ENCODE measurements around the gene CBX8.

CBX8 gene

DNA sequence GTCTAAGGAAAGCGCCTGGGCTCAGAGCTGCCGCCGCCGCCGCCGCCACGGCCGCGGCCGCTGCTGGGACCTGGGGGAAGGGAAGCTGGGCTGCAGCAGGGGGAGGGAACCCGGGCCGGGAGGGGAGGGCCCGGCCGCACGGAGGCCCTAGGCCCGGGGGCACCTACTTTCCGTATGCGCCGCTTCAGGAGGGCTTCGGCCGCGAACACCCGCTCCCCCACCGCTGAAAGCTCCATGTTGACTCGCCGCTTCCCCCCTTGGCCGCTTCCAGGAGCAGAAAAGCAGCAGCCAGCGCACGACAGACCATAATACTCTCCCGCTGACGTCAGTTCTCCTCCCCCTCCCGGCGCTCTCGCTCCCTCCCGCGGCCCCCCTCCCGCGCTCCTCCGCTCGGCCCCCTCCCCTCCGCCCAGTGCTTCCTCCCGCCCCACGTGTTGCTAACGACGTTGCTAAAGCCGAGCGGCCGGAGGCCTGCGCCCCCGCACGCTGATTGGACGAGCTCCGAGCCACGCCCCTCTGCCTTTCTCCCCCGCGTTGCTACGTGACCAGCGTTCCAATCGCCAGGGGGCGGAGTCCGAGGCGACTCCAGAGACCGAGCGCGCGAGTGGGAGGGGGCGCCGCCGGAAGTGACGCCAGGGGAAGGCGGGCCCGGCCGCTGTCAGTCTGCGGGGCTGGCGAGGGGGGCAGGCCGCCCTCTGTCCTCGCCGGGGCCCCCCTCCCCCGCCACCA is at the start of gene CBX8:
Gene CBX8 (minus strand): TSS at position 315 of the 729 bp plus-strand sequence. CDS start 79 bp downstream, at position 236.
- DNase-seq (ENCODE audit: low read depth in 2 of 2): peak; percentile 98 to 99

DNA sequence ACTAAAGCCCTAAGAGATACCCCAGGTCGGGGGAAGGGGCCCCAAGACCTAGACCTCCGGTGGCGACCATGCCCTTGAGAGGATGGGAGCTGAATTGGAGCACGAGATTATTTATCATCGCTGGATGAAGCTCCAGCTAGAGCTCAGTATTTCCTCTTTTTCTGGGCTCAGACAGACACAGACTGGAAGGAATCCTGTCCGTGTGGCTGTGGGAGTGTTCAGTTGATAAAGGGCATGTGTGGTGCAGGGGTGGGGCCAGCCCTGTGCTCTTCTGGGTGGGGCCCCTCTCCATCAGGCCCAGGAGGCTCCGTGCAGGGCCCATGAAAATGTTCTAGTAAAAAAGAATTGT is 48.7 kb upstream of the CBX8 start:
- no peak for DNase-seq (ENCODE audit: low read depth in 2 of 2)

DNA sequence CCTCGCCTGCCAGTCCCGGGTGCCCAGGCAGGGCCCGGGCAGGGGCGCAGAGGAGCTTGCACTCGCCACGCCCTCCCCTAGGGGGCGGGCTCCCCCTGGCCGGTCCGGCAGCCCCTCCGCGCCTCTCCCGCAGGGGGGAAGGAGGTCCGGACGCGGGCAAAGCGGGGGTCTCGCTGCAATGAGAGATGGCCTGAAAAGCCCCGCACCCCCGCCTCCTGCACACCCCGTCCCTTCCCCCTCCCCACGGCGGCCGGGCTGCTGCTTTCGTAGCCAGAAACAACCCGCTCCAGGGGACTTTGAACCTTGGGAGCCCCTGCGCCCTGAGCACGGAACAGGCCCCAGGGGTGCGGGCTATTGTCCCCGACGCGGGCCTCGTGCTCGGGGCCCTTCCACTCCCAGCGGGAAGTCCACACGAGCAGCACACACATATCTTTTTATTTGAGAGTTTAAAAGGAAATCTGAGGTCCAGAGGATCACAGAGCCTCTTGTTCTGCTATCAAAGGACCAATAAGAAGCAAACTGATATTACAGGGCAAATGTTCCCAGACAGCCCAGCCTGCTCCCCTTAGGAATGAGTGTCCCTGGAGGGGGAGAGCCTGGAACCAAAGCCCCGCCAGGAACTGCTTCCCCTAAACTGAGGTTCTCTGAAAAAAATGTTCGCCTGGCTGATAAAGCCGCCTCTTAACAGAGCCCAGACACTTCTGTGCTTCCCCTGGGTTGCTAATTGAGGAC is 48.2 kb upstream of the CBX8 start:
- DNase-seq (ENCODE audit: low read depth in 2 of 2): no peak

DNA sequence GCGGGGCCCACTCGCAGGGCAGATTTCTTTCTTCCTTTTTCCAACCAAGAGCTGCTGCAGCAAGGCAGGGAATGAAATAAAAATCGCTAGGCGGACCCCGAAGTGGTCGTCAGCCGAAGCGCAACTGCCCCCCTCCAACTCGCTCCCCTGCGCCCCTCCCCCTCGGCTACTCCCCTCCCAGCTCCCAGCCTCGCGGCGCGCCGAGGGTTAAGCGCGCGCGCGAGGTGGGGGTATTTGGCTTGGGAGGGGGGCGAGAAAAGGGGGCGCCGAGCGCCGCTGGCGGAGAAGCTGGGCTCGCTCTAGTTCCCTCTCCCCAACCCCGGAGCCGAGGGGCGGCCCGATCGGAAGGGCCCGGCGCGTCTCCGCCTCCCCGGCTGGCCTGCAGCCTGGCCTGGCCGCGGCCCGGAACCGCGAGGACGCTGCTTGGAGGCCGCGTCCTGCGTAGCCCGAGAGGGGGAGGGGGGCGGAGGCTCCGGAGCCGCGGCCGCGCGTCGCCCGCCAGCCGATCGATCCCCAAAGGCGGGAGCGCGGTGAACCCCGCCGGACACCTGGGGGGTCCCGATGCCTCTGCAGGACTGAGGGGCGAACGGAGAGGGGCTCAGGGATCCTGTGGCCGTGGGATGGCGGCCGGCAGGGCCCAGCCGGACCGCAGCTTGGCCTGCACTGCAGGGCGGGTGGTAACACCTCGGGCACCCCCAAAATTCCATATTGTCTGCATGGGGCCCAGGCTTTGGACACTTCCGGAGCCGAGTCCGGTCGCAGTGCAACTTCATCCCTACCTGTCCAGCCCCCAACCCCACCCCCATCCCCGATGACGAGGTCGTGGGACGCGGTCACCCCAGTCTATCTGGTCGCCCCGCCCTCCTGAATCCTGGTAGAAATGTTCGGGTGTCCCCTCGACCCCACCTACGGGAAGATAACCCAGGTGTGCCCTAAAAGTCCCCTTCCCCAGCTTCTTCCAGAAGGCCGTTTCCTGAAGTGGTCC is 47.2 kb upstream of the CBX8 start:
- DNase-seq (ENCODE audit: low read depth in 2 of 2): no peak

DNA sequence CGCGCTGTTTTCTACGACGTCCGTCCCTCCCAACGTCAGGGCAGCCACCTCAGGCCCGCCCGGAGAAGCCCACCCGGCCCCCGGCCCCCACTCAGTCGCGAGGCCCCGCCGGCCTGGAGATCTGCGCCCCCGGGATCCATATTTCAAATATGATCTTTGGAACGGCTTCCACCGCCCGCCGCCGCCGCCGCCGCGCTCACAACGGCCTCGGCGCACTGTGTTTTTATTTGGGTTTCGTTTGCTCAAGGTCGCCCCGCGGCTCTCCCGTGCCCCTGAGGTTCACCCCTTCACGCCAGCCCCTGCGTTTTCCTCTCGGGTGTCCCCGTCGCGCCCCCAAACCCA is 46.6 kb upstream of the CBX8 start:
- DNase-seq (ENCODE audit: low read depth in 2 of 2): no peak

DNA sequence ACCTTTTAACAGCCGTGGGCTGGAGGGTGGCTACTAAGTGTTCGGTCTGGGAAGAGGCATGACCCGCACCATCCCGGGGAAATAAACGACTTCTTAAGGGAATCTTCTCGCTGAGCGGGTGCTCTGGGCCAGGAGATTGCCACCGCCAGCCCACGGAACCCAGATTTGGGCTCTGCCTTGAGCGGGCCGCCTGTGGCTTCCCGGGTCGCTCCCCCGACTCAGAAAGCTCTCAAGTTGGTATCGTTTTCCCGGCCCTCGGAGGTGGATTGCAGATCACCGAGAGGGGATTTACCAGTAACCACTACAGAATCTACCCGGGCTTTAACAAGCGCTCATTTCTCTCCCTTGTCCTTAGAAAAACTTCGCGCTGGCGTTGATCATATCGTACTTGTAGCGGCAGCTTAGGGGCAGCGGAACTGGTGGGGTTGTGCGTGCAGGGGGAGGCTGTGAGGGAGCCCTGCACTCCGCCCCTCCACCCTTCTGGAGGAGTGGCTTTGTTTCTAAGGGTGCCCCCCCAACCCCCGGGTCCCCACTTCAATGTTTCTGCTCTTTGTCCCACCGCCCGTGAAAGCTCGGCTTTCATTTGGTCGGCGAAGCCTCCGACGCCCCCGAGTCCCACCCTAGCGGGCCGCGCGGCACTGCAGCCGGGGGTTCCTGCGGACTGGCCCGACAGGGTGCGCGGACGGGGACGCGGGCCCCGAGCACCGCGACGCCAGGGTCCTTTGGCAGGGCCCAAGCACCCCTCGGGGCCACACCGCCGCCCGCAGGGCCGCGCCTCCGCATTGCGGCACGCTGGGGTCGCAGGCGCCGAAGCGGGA is 46.0 kb upstream of the CBX8 start:
- DNase-seq (ENCODE audit: low read depth in 2 of 2): no peak

DNA sequence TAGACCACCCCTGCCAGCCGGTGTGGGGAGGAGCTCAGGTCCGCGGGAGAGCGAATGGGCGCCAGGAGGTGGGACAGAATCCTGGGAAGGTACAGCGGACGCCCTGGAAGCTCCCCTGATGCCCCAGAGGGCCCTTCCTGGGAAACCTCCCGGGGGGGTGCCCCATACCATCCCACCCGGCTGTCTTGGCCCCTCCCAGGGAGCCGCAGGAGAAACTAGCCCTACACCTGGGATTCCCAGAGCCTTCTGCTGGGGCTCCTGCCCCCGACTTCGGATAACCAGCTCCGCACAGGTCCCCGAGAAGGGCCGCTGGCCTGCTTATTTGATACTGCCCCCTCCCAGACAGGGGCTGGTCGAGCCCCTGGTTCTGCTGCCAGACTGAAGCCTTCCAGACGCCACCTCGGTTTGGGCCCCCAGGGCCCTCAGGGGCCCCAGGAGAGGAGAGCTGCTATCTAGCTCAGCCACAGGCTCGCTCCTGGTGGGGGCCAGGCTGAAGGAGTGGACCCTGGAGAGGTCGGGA is 45.3 kb upstream of the CBX8 start:
- no peak for DNase-seq (ENCODE audit: low read depth in 2 of 2)

DNA sequence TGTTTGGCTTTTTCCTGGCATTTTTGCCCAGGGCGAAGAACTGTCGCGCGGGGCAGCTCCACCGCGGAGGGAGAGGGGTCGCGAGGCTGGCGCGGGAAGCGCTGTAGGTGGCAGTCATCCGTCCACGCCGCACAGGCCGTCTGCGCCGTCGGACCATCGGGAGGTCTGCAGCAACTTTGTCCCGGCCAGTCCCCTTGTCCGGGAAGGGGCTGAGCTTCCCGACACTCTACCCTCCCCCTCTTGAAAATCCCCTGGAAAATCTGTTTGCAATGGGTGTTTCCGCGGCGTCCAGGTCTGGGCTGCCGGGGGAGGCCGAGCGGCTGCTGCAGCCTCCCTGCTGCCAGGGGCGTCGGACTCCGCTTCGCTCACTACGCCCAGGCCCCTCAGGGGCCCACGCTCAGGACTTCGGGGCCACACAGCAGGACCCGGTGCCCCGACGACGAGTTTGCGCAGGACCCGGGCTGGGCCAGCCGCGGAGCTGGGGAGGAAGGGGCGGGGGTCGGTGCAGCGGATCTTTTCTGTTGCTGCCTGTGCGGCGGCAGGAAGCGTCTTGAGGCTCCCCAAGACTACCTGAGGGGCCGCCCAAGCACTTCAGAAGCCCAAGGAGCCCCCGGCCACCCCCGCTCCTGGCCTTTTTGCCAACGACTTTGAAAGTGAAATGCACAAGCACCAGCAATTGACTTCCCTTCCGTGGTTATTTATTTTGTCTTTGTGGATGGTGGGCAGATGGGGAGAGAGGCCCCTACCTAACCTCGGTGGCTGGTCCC is 44.7 kb upstream of the CBX8 start:
- DNase-seq (ENCODE audit: low read depth in 2 of 2): no peak

DNA sequence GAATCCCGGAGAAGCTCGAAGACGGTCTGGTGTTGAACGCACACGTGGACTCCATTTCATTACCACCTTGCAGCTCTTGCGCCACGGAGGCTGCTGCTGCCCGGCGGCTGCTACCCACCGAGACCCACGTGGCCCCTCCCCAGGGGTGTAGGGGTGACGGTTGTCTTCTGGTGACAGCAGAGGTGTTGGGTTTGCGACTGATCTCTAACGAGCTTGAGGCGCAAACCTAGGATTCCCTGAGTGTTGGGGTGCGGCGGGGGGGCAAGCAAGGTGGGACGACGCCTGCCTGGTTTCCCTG is 44.1 kb upstream of the CBX8 start:
- no peak for DNase-seq (ENCODE audit: low read depth in 2 of 2)

DNA sequence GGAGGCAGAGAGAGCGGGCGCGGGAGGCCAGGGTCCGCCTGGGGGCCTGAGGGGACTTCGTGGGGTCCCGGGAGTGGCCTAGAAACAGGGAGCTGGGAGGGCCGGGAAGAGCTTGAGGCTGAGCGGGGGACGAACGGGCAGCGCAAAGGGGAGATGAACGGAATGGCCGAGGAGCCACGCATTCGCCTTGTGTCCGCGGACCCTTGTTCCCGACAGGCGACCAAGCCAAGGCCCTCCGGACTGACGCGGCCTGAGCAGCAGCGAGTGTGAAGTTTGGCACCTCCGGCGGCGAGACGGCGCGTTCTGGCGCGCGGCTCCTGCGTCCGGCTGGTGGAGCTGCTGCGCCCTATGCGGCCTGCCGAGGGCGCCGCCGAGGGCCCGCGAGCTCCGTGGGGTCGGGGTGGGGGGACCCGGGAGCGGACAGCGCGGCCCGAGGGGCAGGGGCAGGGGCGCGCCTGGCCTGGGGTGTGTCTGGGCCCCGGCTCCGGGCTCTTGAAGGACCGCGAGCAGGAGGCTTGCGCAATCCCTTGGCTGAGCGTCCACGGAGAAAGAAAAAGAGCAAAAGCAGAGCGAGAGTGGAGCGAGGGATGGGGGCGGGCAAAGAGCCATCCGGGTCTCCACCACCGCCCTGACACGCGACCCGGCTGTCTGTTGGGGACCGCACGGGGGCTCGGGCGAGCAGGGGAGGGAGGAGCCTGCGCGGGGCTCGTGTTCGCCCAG is 43.6 kb upstream of the CBX8 start:
- no peak for DNase-seq (ENCODE audit: low read depth in 2 of 2)

DNA sequence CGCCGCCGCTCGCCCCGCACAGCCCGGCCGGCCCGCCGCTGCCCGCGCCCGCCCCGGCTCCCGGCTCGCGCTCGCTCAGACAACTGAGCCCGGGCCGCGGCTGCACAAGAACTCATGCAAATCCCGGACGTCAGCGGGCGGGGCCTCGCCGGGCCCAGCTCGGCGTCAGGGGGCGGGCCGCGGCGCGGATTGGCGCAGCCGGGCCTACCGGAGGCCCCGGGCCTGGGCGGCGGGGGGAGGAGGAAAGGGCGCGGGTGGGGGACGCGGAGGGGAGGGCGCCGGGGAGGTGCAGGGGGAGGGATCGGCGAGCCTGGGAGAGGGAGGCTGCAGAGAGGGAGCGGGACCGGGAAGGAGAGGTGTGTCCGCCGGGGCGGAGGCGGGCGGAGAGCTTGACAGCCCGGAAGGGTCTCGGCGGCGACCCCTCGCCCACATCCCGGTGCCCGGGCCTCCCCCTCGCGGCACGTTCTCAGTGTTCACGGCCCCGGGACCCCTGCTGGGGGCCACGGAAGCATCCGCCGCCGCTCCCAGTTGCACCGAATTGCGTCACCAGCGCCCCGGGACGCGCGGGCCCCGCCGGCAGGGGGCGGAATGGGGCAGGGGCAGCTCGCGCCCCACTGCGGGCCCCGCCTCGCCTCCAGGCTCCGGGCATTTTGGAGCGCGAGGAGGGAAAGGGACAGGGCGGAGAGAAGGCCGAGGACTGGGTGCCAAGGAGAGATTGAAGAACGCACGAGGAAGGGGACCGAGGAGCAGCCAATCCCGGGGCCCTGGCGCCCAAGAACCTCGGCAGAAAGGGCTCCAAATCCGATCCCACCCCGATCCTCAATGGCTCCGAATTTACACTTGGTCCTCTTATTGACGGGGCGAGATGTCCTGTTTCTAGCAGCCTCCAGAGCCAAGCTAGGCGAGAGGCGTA is 42.7 kb upstream of the CBX8 start, which contains the start of gene CBX4:
Gene CBX4 (minus strand): TSS at position 85 of the 913 bp plus-strand sequence. CDS start 189 bp downstream, outside the sequence.
- DNase-seq (ENCODE audit: low read depth in 2 of 2): peak; percentile 80 to 84

DNA sequence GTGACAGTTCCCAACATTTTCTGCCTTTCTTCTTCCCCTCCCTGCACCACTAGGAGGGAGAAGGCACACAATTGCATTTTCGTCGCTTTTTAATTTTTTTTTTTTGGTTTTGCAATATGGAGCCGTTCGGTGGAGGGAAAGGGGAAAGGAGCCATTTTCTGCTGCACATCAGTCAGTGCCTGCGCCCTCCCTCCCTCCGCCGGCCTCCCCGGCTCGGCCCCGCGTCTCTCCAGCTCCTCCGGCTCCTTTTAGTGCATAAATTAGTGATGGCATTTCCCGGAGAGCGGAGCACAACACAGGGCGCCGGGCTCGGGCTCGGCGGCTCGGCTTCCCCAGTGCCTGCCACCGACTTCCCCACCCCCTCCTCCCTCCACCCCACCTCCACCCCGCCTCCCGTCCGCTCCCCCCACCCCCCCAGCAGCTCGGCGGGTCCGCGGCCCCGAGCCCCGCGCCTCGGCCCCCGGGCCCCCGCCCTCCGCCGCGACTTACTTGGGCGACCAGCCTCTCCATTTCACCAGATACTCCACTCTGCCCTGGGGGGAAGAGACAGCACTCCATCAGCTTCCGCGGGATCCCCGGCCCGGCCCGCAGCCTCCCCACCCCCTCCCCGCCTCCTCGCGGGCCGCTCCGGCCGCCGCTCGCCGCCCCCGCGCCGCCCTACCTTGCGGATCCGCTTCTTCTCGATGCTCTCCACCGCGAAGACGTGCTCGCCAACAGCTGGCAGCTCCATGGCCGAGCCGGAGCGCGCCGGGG is 41.8 kb upstream of the CBX8 start:
- no peak for DNase-seq (ENCODE audit: low read depth in 2 of 2)

DNA sequence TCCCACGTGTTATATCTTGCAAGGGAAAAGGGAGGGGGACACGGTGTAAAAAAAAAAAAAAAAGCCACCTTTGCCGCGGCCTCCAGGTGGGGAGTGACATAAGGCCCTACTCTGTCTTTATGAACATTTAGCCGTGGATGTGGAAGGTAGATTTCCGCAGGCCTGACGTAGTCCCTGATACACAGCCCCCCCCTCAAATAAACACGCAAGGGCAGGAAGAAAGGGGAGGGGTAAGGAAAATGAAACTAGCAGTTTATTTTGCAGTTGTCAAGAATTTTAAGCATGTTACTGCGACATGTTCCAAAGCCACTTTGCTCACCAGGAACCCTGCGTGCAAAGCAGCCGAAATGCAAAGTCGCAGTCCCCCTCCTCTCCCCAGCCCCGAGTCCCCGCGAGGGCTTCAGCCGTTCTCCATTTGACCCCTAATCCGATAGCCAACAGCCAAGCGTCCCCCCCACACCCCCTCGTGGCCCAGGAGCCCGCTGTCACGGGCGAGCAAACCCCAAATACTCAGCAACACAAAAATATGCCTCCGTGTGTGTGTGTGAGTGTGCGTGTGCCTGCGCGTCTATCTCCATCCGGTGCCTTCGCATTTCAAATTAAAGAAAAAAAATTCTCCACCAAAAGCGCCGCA is 41.1 kb upstream of the CBX8 start:
- no peak for DNase-seq (ENCODE audit: low read depth in 2 of 2)

DNA sequence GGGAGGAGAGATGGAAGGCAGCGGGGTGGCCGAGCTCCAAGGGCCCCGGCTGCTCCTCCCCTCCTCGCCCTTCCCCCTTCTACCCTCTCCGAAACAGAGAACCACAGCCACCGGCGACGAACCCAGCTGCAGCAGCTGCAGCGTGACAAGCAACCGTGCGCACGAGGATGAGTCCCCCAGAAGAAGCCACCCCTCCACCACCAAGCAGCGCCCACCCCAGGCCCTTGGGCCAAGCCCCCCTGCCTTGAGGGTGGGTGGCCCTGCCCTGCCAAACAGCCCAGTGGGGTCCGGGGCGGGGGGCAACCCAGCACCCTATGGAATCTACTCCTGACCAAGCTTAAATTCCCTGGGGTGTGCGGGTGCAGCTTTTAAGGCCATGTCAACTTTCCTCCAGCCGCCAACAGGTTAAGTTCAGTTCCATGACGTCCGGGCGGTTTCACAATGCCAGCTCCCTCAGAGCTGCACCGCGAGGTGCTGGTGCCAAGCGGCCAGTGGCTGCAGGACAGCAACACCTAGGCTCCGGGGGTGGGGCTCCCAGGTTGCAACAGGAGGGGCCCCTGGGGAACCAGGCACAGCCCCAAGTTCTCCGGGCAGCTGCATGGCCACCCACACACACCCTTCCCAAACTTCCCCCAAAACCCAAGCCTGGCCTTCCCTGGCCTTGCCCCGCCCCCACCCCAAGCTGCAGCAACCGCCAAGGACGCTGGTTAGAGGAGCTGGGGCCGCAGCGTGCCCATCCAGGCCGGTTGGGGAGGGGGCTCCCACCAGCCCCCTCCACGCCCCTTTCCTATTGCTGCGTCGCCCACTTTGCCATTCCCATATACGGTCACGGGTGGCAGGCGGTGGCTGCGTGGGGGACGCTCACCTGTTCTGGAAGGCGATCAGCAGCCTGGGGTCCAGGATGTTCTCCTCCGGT is 40.4 kb upstream of the CBX8 start:
- no peak for DNase-seq (ENCODE audit: low read depth in 2 of 2)

DNA sequence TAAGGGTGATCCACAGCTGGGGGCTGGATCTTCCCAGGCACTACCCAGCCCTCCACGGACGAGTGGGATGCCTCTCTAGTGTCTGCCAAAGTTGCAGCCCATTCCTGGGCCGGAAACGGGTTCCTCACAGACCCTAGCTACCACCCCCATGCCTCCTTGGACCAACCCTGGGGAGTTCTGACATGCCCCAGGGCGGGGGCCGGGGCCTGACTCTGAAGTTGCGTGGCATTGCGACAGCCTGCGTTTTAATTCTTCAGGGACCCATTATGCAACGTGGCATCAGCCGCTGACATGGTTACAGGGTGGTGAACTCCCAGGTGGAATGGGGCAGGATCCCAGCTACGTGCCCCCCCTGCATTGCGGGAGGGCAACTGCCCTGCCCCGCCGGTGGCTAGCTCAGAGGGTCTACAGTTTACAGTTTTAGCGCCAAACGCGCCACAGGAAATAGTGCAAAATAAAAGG is 39.7 kb upstream of the CBX8 start:
- DNase-seq (ENCODE audit: low read depth in 2 of 2): no peak

DNA sequence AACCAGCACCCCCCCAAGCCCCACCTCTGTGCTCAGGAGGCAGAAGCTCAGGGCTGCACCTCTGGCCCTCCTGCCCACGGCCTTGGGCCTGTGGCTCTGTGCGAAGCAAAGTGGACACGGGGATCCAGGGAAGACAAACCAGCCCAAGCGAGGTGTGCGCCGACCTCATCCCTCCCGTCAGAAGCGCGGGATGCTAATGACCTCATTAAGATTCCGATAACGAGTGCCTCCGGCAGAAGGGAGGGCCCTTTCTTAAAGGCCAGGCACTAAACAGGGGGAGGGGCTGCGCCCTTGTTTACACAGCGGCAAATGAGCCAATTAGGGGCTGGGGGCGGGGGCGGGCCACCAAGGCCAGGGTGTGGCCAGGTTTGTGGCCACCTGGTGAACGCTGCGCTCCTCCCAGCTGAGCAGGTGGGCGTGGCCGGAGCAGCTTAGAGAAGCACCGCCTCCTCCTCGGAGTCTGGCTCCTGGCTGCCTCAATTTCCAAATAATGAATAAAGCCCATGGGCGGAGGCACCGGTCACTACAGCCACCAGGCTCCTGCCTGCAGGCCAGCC is 39.2 kb upstream of the CBX8 start:
- no peak for DNase-seq (ENCODE audit: low read depth in 2 of 2)
